ENCODE data around the gene MCM9.

- TF ChIP-seq SIN3A (IDR thresholded peaks at IDR 0.05; ENCODE audit: borderline replicate concordance, insufficient read depth, low read length) (no peak), POLR2AphosphoS5 (IDR thresholded peaks at IDR 0.05; ENCODE audit: low read depth, low read length) (no peak)
Observed at GRCh38 chr6:118877806-118878205, 57.2 kb downstream of the MCM9 start.
